ENCODE measurements around the gene RAB40B. TPM values are rescaled to one million over a fixed set of nuclear protein-coding genes. Genes with fewer than 3 reads are reported as not detected.

Gene RAB40B
- total RNA-seq, 1 donor from 2014 or later = 18.9 TPM

DNA sequence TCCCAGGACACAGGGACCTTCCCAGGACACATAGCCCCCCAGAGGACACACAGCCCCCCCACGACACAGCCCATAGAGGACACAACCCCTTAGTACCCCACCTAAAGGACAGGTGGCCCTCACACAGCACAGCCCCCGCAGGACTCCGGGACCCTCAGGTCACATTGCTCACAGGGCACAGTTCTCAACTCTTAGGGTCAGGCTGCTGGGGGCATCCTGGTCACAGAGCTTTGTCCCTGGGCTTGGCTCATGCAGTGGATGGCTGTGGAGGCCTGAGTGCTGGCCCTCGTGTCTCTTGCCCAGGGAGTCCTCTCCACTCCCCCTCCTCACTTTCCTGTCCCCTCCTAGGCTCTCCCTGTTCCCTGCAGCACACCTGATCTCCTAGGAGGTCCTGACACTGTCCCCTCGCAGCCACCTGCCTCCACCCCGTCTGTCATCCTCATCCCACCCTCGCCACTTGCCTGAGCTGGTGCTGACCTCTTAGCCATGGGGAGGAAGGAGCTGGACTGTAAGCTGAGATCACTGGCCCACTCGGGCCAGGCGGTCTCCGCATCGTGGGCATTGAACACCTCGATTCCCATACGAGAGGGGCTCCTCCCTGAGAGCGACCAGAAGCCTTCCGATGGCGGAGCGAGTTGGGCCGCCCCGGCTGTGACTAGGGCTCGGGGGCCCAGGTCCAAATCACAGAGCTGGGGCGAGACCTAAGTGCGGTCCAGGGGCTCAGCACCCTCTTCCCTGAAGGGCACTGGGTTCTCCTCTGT, 48.8 kb downstream of the RAB40B start:
- DNase-seq (ENCODE audit: low spot score) = no peak

DNA sequence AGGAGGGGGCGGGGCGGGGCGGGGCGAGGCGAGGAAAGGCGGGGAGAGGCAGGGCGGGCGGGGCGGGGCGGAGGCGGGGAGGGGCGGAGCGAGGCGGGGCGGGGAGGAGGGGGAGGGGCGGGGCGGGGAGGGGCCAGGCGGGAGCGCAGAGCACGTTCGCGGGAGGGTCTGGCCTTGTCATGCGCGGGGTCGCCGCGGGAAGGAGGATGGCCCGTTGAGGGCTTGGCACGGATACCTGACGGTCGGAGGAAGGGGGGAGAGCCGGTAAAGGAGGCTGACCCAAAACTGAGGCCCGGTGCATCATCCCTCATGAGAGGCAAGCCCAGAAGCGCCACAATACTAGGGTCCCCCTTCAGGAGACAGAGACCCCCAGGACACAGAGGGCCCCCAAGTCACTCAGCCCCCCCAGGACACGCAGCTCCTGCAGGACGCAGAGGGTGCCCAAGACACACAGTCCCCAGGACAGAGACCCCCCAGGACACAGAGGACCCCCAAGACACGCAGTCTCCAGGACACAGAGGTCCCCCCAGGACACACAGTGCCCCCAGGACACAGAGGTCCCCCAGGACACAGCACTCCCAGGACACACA, 49.7 kb downstream of the RAB40B start:
- peak; percentile 69 for DNase-seq (ENCODE audit: low spot score)

DNA sequence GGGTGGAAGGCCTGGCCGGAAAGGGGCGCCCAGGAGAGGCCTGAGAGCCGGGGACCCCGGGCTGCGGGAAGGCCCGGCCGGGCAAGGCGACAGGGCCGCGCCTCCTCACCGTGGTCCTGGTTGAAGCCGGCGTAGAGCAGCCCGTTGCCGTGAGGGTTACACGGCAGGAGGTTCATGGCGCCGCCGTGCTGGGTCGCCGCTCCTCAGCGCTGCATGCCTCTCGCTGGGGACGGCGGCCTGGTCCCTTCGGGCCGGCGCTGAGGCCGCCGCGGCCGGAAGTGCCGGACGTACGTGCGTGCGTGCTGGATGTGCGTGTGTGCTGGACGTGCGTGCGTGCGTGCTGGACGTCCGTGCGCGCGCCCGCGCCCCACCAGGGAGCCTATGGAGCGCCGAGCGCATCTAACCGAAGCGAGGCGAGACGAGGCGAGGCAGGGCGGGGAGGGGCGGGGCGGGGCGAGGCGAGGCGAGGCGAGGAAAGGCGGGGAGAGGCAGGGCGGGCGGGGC, 50.3 kb downstream of the RAB40B start, which contains the start of gene WDR45B:
Gene WDR45B (minus strand): TSS at position 280 of the 504 bp plus-strand sequence. CDS start 104 bp downstream, at position 176.
- peak; percentile 96 for DNase-seq (ENCODE audit: low spot score)

DNA sequence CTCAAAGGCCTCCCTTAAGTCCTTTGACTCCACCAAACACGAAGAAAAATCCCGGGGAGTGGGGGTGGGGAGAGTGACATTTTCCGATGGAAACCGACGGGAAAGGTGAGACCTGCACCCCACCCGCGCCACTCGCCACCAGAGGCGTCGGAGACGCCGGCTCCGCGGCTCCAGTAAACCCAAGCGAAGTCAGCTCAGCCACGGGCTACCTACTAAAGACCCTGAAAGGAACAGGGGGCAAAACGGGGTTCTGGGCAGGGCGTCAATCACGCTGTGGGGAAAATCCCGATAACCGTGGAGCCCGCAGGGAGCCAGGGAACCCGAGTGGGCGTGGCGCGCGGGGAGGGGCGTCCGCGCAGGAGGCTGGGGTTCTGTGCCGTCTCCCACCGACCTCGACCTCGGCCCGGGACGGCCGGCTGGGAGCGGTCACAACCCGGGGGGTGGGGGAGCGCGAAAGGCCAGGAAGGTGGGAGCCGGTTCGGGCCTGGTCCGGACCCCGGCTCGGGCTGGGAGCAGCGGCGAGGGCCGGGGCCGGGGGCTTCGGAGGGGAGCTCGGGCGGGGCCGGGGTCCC, 50.8 kb downstream of the RAB40B start:
- DNase-seq (ENCODE audit: low spot score) = peak; percentile 63

DNA sequence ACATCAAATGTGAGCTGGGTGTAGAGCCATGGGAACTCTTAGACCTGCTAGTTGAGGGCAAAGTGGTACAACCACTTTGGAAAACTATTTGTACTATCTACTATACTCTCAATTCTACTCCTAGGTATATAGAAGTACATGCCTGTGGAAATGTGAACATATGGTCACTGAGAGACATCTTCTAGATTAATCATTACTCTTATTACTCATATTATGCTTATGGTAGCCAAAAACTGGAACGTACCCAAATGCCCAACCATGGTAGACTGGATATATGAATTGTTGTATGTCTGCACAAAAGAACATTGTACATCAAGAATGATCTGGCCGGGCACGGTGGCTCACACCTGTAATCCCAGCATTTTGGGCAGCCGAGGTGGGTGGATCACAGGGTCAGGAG, 53.0 kb downstream of the RAB40B start:
- no peak for DNase-seq (ENCODE audit: low spot score)

DNA sequence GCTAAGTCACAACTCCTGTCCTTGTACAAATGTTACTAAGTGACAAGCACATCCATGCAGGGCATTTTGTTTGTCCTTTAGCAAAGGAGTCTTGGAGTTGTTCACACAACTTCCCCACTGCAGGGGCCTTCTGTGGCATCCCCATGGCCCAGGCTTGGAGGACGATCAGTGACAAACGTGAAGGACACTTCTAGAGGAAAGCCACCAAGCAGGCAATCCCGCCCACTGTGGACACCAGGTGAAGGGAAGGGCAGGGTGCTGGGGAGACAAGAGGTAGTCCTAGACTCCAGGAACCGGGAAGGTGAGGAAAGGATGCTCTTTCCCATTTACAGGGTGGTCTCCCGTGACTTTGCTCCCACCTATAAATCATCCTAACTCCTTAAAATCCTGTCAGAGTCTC, 54.4 kb downstream of the RAB40B start:
- DNase-seq (ENCODE audit: low spot score) = no peak

DNA sequence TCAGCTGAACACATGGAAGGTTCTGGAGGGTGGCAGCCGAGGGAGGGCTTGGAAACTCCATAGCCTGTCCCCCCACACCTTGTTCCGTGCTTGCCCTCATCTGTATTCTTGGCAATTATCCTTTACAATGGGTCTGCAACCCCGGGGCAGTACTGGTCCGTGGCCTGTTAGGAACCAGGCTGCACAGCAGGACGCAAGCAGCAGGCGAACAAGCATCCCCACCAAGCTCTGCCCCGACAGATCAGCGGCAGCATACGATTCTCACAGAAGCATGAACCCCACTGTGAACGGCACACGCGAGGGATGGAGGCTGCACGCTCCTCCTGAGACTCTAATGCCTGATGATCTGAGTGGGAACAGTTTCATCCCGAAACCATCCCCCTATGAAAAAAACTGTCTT, 56.5 kb downstream of the RAB40B start:
- no peak for DNase-seq (ENCODE audit: low spot score)

DNA sequence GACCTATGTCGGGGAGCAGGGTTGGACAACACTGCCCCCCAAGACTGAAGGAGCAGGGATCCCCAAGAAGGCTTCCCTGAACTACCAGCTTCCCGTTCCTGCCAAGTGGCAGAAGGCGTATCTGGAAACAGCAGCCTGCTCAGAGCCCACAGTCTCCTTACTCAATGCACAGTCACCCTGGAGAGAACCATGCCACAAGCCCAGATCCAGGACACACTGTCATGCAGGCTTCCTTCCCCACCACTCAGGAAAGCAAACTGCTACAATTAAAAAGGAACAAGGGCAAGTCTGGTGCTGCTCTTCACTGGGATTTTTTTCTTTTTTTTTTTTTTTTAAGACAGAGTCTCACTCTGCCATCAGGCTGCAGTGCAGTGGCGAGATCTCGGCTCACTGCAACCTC, 58.5 kb downstream of the RAB40B start:
- DNase-seq (ENCODE audit: low spot score) = no peak

DNA sequence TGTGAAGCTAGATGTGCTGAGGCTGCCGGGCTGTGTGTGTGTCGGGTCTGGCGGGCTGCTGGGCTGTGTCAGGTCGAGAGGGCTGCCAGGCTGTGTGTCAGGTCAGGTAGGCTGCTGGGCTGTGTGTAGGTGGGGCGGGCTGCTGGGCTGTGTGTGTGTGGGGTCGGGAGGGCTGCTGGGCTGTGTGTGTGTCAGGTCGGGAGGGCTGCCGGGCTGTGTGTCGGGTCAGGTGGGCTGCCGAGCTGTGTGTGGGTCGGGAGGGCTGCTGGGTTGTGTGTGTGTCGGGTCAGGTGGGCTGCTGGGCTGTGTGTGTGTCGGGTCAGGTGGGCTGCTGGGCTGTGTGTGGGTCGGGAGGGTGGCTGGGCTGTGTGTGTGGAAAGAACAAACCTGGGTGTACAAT, 58.9 kb downstream of the RAB40B start:
- no peak for DNase-seq (ENCODE audit: low spot score)

DNA sequence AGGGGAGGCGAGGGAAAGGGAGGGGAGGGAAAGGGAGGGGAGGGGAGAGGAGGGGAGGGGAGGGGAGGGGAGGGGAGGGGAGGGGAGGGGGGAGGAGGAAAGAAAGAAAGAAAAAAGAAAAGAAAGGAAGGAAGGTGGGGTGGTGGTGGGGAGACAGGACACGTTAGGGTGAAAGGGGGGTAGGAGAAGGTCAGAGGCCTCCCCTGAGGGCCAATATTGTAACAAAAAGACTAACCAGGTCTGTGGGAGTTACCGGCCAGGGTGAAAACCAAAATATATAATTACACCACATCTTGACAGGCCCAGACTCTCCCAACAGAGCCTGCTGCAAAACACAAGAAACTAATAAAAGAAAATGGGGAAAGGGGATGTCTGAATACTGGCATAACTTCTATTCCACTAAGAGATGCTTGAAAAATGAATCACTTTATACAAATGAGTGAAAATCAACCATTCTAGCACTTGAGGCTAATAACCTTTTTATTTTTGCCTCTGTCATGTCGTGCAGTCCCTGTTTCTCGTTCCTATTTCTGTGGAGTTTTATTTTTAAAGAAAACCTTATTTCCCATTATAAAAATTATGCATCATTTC, 60.2 kb downstream of the RAB40B start:
- DNase-seq (ENCODE audit: low spot score) = no peak

DNA sequence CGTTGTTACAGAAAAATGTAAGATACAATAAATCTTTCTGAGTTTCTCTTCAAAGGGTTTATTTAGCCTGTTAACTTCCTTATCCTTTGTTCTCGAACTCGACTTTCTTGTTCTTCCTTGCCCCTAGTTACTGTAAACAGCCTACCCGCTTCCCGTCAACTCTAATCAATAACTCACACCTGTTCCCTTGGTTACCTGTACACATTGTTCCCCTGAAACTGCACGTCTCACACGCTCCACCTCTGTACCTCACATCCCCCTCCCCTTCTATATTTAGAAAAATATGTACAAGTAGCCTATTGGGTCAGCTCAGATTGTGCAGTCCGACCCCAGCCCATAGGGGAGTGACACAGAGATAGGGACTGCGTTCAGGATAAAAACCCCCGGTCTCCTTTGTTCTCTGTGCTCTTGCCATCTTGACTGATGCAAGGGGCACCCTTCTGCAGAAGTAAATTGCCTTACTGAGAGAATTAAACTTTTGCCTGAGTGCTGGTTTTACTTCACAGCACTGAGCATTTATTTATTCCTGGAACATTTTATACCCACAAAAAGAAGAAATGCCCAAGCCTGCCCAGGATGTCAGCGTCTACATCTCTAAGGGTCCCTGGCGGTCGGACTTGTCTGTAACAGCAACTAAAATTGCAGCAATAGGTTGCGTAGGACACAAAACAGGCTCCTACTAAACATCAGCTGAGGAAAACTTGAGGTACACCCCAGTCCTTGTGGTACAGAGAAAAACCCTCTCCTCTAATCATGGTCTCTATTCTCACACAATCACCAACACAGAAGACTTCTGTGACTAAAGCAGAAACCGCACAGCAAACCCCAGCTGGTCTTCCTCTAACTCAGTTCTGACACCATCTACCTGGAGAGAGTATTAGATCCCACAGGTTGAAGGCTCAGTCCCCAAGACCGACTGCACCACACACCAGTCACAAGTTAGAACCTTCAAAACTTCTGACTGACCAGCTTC, 61.6 kb downstream of the RAB40B start:
- peak; percentile 63 for DNase-seq (ENCODE audit: low spot score)

DNA sequence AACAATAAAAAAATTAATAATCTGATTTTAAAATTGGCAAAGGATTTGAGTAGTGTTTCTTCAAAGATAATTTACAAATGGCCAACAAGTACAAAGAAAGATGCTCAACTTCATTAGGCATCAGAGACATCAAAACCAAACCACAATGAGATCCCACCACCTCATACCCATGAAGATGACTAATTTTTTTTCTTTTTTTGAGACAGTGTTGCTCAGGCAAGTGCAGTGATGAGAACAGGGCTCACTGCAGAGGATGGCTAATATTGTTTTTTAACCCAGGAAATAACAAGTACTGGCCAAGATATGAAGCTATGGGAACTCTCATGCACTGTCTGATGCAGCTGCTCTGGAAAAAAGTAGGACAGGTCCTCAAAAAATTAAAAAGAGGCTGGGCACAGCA, 65.2 kb downstream of the RAB40B start:
- DNase-seq (ENCODE audit: low spot score) = no peak

DNA sequence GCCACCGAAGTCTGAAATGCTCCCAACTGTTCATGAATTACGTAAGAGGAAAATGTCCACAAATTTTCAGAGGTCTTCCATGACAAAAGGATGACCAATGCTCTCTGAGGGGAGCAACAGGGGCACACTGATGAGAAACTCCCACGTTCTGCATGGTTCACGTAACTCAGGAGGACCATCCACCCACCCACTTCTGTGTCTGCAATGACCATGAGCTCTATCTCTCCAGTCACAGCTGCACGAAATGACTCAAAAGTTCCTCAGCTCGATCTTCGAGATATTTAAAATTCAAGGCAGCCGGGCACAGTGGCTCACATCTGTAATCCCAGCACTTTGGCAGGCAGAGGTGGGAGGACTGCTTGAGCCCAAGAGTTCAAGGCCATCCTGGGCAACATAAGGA, 66.0 kb downstream of the RAB40B start:
- no peak for DNase-seq (ENCODE audit: low spot score)

DNA sequence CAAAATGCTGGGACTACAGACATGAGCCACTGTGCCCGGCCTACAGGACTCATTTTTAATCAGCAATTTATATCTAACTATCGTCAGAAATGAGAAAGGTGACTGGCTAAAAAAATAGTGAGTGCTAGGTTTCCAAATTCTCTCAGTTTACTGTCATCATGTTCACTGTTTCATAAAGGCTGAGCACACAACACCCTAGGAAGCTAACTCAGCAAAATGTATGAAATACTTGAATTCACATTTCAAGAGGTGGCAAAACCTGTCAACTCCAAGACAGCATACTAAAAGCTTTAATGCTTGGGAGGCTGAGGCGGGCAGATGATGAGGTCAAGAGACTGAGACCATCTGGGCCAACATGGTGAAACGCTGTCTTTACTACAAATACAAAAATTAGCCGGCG, 67.0 kb downstream of the RAB40B start:
- DNase-seq (ENCODE audit: low spot score) = no peak

DNA sequence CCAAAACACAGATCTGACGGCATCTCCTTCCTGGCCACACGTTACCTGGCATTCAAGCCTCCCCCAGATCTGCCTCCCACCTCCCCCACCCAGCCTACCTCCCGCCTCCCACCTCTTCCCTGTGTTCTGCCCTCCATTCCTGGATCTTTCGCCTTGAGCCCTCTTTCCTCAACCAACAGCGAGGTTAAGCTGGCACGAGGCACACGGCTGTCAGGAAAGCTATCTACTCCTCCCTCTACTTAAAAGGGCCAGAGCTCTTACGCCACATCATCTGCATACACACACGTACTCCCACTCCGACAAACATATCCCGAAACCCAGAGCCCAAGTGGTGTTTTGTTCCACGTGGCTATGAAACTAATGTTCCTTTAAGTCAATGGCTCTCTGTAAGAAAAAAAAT, 68.3 kb downstream of the RAB40B start:
- no peak for DNase-seq (ENCODE audit: low spot score)

DNA sequence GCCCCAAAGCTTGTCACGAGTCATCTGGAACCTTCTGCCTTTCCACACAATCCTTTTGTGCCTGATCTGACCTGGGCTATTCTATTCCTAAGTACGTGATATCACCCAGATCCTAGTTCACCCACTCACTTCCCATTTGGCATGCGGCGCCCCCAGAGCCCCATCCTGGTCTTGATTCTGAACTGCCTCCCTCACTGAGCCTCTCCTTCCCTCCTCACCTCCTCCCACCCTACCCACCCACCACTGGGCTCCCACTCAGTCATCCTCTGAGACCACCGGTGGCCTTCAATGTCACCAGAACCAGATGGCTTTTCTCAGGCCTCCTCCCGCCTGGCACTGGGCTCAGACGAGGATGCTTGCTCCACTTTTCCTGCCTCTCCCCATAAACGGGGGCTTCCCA, 68.8 kb downstream of the RAB40B start:
- no peak for DNase-seq (ENCODE audit: low spot score)

DNA sequence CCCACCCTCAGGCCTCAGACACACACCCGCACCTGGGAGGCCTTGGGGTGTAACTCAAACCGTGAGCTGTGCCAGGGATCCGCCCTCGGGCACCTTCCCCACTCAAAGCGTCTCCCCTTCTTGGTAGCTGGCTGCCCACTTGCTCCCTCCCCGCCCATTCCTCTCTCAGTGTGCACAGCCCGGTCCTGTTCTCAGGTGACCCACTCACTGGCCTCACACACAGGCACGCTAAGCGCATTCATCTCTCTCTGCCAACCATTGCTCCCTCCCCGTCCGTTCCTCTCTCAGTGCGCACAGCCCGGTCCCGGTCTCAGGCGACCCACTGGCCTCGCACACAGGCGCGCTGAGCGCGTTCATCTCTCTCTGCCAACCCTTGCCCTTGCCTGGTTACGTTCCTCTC, 71.1 kb downstream of the RAB40B start:
- no peak for DNase-seq (ENCODE audit: low spot score)

DNA sequence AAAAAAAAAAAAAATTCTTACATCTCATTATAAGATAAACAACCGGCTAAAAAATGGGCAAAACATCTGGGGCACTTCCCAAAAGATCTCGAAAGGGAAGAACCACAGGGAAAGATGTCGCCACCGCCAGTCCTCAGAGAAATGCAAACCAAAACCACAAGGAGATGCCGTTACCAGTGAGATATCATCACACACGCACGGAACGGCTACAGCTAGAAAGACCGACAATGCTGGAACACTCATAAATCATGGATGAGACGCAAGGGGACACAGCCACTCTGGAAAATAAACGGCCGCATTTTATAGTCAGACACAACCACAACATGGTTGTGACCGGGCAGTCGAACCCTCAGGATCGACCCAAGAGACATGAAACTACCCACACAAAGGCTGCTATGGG, 74.8 kb downstream of the RAB40B start:
- no peak for DNase-seq (ENCODE audit: low spot score)

DNA sequence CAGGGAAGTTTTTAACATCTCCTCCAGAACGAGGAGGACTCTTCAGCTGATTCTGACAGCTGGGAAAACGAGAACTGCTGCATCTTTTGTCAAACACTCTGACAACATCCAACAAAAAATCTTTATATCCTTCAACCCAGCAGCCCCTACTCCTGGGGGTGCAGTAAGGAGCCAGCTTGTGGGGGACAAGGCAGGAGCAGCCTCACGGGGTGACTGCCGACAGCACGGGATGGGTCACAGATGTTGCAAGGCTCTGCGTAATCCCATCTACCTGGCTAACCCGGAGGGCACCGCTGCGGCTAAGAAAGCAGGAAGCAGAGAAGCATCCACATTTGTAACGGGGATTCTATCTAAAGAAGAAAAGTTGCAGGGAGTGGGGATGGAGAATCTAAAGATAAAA, 78.9 kb downstream of the RAB40B start:
- DNase-seq (ENCODE audit: low spot score) = no peak

DNA sequence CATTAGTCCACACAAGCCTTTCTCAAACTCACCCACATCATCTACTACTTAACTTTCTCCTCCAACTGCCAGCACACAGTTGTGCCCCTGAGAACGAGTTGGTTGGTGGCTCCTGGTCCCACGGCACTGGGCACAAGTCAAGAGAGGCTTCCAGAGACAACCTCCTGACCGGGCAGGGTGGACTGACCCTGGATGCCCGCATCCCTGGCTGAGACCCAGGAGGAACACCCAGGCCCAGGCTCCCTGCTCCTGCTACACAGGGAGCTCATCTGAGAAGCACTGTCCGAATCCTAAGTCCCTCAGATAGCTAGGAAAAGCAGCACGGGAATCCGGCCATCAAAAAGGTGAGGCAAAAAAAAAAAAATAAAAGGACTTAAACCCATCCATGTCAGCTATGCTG, 79.3 kb downstream of the RAB40B start:
- DNase-seq (ENCODE audit: low spot score) = no peak

DNA sequence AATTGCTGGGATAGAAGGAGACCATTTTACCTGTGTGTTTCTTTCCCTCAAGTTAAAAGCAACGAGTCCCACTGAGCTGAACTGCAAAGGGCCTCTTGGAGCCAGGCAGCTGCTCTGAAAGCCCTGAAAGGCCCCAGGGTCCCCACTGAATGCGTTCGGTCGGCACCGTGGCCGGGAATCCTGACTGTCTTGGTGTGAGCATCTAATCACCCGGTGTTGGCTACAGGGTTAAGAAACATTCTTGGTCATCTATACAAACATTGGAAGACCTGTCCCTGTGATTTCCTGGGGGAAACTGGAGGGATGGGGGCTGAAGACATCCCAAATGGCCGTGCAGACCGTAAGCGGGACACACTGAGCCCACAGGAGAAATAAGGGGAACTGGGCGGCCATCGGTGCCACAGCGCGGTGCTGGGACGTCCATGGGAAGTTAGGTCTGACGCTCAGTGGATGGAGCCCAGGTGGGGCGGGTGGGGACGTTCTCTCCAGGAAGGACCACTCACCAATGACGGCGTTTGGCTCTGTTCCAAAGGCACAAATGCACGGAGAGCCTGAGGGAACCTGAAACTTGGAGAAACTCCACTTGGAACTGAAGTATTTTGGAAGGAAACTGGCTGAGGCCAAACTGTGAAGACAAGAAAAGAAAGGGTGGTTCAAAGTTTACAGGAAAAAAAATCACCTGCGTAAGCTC, 82.3 kb downstream of the RAB40B start:
- DNase-seq (ENCODE audit: low spot score) = no peak
